GM19455 (cell line): Measurements from ENCODE around the gene SLX4IP.

Source experiments
- ATAC-seq: cut with Tn5 transposase; IDR thresholded peaks from one replicate; pipeline ENCODE4 v1.9.1; 2021; ENCODE audit not compliant: unreplicated experiment

SLX4IP gene

DNA sequence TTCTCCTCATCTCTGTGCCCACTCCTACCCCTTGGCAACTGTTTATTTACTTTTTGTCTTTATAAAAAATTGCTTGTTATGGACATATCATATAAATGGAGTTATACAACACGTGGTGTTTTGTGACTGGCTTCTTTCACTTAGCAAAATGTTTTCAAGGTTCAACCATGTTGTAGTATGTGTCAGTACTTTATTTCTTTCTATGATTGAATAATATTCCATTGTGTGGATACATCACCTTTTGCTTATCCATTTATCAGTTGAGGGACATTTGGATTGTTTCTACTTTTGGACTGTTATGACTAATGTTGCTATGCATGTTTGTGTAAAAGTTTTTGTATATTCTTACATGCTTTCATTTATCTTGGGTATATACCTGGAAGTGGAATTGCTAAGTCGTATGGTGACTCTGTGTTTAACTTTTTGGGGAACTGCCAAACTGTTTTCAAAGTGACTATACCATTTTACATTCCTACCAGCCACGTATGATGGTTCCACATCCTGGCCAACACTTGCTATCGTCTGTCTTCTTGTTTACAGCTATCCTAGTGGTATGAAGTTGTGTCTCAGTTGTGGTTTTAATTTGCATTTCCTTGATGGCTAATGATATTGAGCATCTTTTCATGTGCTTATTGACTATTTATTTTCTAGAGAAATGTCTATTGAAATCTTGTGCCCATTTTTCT lies 84.4 kb downstream of the SLX4IP start:
- ATAC-seq, result no peak

DNA sequence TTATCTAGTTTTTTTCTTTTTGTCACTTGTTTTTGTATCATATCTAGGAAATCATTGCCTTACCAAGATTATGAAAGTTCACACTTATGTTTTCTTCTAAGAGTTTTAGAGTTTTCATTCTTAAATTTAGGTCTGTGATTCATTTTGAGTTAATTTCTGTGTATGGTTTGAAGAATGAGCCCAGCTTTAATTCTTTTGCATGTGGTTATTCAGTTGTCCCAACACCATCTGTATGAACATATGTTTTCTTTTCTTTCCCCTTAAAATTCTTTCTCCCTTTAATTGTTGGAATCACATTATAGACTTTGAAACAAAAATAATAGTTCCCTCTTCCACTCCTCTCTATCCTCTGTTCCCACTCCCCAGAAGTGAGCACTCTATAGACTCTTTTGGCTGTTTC lies 85.4 kb downstream of the SLX4IP start:
- no peak for ATAC-seq

DNA sequence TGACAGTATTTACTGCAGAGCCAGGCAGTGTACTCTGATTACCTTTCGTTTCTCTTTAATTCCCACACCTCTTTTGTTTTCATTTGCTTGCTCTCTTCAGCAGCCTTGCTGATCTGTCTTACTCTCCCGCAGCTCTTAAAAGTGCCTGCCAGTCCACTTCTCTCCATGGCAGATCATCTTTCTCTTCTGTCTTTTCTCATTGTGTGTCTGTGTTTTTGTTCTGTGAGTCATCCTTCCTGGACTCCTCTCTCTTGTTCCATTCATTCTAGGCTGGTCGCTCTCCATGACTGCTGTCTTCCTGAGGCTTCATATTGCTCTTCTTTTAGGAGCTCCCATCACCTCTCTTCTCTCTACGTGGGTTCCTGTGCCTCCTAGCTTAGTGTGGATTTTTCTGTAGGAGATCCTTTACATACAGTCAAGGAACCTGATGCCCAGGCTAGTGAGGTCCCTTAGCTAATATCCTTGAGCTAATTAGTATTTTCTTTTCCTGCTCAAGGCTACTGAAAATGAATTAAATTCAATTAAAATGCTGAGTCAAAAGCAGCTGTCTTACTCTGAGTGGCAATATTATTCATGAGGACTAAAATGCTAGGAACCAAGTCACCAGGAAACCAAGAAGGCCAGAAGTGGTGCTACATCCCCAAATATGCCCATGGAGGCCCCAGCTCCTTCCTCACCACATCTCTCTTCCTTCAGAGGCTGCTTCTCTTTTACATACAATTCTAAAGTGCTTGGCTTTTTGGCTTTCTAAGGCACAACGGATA lies 86.1 kb downstream of the SLX4IP start:
- ATAC-seq, result no peak

DNA sequence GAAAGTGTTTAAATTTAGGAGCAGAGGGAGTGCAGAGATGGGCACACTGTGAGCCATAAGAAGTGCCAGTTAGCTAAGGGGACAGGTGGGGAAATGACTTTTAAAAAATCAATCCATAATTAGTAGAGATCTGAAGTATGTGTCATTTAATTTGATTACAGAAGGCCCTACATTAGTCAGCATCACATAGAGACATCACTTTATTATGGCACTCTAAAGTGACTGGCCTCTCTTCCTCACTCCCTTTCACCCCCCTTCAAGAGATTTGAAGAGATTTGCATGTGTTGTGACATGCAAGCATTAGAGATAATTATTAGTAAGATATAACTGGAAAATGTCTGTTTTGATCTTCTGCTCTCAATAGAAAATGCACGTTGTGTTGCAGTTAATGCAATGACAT lies 86.7 kb downstream of the SLX4IP start:
- ATAC-seq, result no peak

DNA sequence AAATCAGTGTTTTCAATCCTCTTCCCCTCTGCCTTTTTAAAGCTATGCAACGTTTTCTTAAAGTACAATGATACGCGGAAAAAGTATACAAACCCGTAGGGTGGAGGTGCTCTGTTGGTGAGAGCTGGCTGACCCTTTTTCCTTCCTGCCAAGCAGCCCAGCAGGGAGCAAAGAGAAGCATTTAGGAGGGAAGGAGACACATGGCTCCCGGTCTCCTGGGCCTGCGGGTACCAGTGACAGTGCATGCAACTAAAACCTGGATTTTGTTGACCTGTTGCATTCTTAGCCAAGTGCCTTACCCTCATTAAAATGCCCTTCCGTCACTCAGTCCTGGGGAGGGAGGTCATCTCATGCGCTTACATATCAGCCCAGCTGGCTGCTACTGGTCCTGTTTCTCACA lies 87.2 kb downstream of the SLX4IP start:
- ATAC-seq, result no peak

GRCh38 chr20:10523443-10523842 lies 88.3 kb downstream of the SLX4IP start:
- ATAC-seq, result no peak

GRCh38 chr20:10524034-10524476 lies 89.0 kb downstream of the SLX4IP start:
- no peak for ATAC-seq

DNA sequence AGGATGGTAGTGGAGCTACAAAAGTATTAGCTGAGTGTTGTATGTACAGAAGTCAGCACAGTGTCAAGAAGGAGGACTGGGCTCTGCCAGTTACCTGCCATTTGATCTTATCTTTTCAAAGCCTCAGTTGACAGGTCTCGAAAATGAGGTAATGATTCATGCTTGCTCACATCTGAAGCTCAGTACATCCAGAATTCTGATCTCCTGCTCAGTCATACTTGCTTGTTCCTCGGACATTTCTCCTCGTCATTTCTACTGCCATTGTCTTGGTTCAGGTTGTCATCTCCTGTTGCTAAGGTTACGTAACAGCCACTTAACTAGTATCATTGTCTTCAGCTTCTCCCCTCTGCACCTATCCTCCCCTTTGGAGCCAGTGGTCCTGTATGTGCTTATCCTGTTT lies 89.5 kb downstream of the SLX4IP start:
- ATAC-seq, result no peak

DNA sequence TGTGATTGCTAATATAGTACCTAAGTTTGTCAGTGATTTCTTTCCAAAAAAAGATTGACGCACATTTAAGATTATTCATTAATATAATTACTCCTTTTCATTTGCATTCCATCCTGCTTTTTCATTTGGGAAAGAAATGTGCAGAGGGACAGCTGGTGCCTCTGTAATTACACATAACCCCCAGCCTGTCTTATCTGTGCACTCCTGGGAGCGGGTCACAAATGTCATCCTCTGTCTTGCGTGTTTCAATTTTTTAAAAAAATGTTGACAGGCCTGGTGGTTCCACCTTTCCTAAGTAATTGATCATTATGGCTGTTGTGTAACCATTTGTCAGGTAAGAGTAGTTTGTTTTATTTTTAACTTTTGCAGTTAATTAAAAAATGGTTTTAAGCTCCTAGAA lies 92.7 kb downstream of the SLX4IP start:
- ATAC-seq, result no peak

DNA sequence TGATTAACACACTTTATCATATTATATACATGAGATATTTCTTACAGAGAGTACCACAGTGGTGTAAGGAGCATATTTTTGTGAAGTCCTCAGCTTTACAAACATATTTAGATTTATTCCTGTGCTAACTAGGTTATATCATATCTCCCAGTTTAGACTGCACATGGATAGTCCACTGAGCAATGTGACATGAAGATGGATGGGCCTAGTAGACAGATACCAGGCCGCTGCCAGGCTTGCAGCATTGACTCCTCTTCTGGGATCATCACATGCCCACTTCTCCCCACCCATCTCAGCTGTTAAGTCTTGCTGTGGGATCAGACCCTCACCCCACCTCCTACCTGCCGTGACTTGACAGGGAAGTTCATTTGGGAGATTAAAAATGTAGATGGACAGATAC lies 95.8 kb downstream of the SLX4IP start:
- no peak for ATAC-seq

- ATAC-seq, result no peak
Observed at GRCh38 chr20:10531848-10532247, 96.7 kb downstream of the SLX4IP start.

DNA sequence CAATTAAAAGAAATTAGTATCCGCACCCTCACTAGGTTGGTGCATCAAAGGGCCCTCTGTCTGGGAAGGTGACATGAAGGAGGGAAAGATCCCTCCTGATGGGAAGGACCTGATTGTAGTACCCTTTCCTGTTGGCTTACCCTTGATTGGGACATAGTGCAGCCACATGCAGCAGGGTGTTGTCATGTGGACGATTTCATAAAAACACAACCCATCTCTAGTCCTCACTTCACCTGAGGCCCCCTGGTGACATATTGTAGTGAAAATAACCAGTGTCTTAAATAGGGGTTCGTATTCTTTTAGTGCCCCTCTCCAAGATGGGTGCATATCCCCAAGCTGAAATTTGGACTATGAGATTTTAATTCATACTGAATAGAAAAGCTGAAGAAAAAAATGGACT lies 97.3 kb downstream of the SLX4IP start:
- ATAC-seq, result no peak

DNA sequence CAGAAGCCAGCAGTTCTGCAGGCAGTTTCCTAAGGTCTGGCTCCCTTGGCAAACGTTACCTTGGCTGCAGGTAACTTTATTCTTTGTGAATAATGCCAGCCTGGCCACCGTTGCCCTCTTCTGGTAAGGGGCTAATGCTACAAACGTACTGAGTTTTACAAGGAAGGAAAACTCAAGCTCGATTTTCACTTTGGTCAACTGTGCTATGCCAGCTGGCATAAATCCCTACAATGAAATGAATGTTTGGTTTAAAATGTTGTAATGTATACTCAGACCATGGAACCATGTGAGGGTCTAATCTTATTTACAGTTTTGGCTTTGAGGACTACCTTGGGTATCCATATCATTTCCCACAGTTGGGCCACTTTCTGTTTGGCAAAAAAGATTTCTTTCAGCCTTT lies 101.4 kb downstream of the SLX4IP start:
- ATAC-seq, result no peak

DNA sequence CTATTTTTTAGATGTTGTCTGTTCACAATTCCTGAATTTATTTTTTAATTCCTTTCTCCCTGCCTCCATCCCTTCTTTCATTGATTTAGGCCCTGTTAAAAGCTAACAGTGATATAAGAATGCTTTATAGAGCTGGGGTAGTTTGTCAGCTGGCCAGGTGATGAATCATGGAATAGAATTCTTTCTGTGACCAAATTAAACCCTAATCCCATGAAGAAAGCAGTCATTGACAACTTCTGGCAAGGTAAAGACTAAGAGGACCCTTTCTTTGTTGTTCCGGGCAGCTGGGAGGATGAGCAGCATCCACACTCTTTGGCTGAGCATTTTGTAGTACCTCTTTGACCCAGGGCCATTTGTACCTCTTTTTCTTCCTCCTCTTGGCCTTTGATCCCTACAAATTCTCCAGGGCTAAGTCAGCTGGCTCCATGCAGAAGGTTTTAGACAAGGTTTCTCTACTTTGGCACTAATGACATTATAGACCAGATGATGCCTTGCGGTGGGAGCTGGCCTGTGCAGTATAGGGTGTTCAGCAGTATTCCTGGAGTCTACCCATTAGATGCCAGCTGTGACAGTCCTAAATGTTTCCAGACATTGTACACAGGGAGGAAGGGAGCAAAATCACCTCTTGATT lies 102.9 kb downstream of the SLX4IP start:
- no peak for ATAC-seq

DNA sequence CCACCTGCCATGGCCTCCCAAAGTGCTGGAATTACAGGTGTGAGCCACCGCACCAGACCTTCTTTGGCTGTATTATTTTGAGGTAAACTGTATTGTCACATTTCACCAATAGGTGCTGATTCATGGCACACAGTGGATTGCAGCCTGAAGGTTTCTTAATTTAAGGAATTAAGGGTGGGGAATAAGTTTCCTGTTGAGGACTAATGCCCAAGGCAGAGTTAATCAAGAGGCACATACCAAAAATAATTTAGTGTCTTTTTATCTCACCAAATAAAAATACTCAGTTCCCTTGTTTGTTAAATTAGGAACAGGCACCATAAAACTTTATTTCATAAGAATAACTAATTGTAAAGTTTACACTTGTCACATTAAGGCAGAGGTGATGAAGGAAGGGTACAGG lies 103.7 kb downstream of the SLX4IP start:
- ATAC-seq, result no peak

DNA sequence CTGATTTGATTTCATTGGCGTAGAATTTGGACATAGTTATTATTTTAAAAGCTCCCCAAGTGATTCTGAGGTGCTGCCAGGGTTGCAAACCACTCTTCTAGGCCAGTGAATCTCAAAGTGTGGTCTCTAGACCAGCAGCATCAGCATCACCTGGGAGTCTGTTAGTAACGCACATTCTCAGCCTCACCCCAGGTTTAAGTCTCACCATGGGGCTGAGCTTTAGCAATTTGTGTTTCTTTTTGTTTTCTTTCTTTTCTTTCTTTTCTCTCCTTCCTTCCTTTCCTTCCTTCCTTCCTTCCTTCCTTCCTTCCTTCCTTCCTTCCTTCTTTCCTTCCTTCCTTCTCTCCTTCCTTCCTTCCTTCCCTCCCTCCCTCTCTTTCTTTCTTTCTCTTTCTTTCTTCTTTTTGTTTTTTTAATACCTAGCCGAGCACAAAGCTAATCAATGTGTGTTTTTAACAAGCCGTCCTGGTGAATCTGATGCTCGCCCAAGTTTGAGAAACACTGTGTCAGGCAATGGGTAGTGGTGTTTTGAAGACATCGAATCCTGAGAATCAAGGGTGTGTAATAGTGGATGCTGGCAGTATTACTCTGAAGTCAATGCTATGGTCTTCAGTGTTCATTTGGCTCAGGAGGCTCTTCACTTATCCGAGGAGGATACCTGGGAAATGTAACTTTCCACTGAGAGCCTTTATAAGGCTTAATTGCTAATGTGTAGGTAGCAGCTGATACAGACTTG lies 104.9 kb downstream of the SLX4IP start:
- no peak for ATAC-seq

DNA sequence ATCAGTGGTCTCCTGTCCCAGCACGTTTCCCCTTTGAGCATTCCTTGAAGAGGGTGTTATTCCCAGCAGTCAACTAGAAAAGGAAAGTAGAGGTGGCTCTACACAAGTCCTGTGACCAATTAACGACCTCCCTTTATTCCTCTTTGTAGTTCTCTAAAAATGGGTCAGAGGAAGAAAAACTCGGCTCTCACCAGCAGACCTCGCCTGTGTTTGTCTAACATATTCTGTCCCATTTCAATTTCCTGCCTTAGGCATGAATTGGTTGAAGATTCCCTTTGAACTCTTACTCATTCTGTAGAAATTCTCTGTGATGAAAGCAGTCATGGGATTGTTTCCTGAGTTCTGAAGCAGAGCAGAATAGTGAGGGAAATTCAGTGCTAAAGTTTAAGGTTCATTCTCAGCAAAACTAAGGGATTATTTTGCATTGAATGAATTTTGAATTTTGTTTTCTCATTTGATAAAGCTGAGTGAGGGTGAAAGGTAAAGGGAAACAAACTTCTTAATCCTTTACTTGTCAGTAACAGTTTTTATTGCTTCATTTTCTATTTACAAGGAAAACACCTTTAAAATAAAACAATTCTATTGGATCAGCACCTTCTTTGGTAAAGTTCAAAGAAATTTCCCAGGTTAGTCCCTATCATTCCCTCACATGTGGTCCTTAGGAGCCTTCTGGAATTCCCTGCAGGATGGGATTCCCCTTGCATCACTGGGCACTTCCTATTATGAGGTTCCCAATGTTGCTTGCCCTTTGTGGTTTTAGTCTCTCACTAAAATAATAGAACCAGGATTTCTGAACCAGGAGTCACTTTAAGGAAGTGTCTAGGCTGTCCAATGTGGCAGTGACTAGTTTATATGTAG lies 105.8 kb downstream of the SLX4IP start:
- ATAC-seq, result no peak

DNA sequence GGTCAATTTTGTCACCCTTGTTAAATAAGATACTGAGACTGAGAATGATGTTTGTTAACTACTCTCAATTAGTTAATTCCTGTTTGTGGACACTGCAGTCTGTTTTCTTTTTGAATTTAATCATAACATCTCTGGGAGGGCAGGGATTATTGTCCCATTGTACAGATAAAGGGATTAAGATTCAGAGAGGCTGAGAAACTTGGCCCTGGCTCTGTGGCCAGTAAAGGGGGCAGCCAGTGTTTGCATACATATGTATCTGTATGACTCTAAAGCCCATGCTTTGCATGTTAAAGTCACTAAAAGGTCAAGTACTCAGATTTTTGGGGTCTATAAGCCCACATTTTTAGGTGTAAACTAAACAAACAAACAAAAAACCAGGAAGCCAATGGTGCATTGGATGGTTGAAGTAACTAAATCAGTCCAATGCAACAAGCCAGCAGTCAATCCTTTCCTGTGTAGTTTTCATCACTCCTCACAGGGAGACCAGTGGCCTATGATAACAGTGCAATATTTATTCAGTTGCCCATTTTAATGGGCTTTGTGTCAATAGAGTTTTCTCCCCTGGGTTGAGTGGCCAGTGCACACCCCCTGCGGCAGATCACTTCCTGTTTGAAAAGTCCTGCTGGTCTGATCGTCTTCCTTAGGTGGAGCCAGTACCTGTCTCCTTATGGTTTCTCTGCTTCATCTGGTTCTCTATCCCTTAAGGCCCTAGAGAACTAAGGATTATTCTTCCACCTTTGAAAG lies 106.7 kb downstream of the SLX4IP start:
- no peak for ATAC-seq

DNA sequence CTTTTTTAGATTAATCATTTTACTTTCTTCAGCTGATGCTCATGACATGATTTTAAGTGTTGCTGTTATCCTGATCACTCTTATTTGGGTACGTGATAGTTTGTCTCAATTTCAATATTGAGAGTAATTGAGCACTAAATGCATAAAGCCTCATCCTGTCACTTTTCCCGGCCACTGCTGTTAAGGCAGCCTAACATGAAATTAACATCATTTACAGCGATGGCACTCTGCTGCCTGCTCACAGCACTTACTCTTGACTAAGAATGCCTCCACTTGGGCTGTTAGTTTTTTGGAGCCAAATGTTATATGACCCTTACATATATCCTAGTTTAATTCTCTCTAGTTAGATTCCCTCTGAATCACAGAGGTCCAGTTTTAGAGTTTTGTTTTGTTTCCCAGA lies 107.3 kb downstream of the SLX4IP start:
- no peak for ATAC-seq

DNA sequence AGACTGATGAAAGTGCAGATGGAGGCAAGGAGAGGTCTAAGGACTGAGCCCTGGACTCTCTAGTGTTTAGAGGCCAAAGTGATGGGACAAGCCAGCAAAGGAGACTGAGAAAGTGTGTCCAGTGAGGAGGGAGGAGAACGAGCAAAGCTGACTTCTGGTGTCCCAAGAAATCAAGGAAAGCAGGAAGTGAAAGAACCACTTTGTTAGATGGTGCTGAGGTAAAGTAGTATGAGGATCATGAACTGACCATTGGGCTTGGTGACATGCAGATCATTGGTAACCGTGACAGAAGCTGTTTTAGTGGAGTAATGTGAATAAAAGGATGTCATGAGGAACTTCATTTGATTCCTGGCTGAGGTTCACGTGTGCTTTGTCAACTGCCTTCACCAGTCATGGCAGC lies 108.4 kb downstream of the SLX4IP start:
- ATAC-seq, result no peak
